CD4-positive, alpha-beta T cell (primary cell): ENCODE measurements around the gene CLPSL2. TPM values are rescaled to one million over a fixed set of nuclear protein-coding genes. Genes with fewer than 3 reads are reported as not detected.

ENCODE experiments used
- ATAC-seq: fragments of 200-7000 bp; cut with Tn5 transposase; one replicate; pipeline ENCODE4 v1.10.0; 2022; ENCODE audit warnings: mild to moderate bottlenecking; ENCODE audit not compliant: poor library complexity
- CTCF ChIA-PET: fragments of 350-600 bp; sonication (Branson Sonifier 250); formaldehyde crosslinking; loops from one replicate; lab custom pipeline; 2021; ENCODE audit warnings: antibody characterized with exemption, inconsistent platforms; lab: Charles Lee
- POLR2A ChIA-PET: fragments of 350-600 bp; sonication (Branson Sonifier 250); formaldehyde crosslinking; loops from one replicate; lab custom pipeline; 2021; ENCODE audit warnings: antibody characterized with exemption, inconsistent platforms; lab: Charles Lee
- DNase-seq, 14 experiments: peaks; one replicate each; pipeline ENCODE4 v3.0.0-alpha.2; 2013 to 2020; ENCODE audit warnings: mixed read lengths in 2 of 14
- H3K27ac ChIP-seq, 2 donors: one replicate each; pipeline versions ENCODE4 v1.5.1 to v1.7.0; 2013; ENCODE audit warnings: low read length in 2 of 2, low read depth in 1 of 2, mild to moderate bottlenecking in 1 of 2
- H3K27me3 ChIP-seq, 2 experiments: 1 replicate in 1 of 2; 2 replicates in 1 of 2; pipeline versions ENCODE4 v1.6.1 to v1.7.0; 2013; ENCODE audit warnings: low read length in 2 of 2, control low read depth in 1 of 2, mild to moderate bottlenecking in 1 of 2, moderate library complexity in 1 of 2; ENCODE audit not compliant: insufficient read depth in 2 of 2, control insufficient read depth in 1 of 2
- H3K36me3 ChIP-seq: one replicate; pipeline ENCODE4 v1.6.1; 2013; ENCODE audit warnings: low read length, control low read depth; ENCODE audit not compliant: insufficient read depth
- H3K4me1 ChIP-seq: one replicate; pipeline ENCODE4 v1.6.1; 2013; ENCODE audit warnings: low read length, control low read depth; ENCODE audit not compliant: insufficient read depth
- H3K4me3 ChIP-seq: one replicate; pipeline ENCODE4 v1.5.1; 2013; ENCODE audit warnings: mild to moderate bottlenecking, low read length, moderate library complexity
- H3K9me3 ChIP-seq, 2 experiments: 1 replicate in 1 of 2; 2 replicates in 1 of 2; pipeline versions ENCODE4 v1.6.1 to v1.7.0; 2013; ENCODE audit warnings: low read length in 2 of 2, mild to moderate bottlenecking in 2 of 2, control low read depth in 1 of 2, moderate library complexity in 1 of 2; ENCODE audit not compliant: control insufficient read depth in 1 of 2, insufficient read depth in 1 of 2
- H3K27ac Mint-ChIP-seq: one replicate; pipeline ENCODE4 v1.8.0; 2020; ENCODE audit warnings: mixed read lengths
- H3K27me3 Mint-ChIP-seq: one replicate; pipeline ENCODE4 v1.8.0; 2021; ENCODE audit warnings: mixed read lengths
- H3K36me3 Mint-ChIP-seq: one replicate; pipeline ENCODE4 v1.8.0; 2021; ENCODE audit warnings: low read depth, mixed read lengths
- H3K4me1 Mint-ChIP-seq: one replicate; pipeline ENCODE4 v1.8.0; 2021; ENCODE audit warnings: low read depth, mixed read lengths
- H3K4me3 Mint-ChIP-seq: one replicate; pipeline ENCODE4 v1.8.0; 2020; ENCODE audit warnings: mild to moderate bottlenecking, mixed read lengths
- H3K9me3 Mint-ChIP-seq: one replicate; pipeline ENCODE4 v1.8.0; 2020; ENCODE audit warnings: mixed read lengths
- intact Hi-C, 2 experiments: fragments of 100-400 bp; cut with DNase I in 1 of 2; cut with micrococcal nuclease in 1 of 2; formaldehyde crosslinking; loops; one replicate each; pipeline versions ENCODE4 v1.15.1 to v1.9.0; 2023 to 2025; cut with DNase I, micrococcal nuclease
- total RNA-seq, 174 experiments: library from RNA in 2 of 174; stranded (reverse) in 2 of 174; gene quantifications; one replicate each; pipeline ENCODE4 v1.2.3 and lab custom pipeline; 2021 to 2026
- TF ChIP-seq, protein P1 (sequence below): fragments of 200-600 bp; IDR thresholded peaks from one replicate; pipeline ENCODE4 v1.8.0; 2022; ENCODE audit warnings: antibody characterized with exemption, mild to moderate bottlenecking

Gene CLPSL2
- total RNA-seq, 2 experiments from 2014 or later: not detected

DNA sequence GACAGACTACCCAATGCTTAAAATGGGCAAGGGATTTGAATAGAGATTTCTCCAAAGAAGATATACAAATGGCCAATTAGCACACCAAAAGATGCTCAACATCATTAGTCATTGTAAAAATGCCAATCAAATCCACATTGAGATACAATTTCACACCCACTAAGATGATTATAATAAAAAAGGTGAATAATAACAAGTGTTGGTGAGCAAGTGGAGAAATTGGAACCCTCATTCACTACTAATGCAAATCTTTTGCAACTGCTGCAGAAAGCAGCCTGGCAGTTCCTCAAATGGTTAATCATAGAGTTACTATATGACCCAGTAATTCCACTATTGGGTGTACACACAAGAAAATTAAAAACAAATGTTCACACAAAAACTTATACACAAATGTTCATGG, 41.1 kb downstream of the CLPSL2 start:
- peaks cover 2% of the 10 kb centered on the region for H3K9me3 Mint-ChIP-seq
- TF ChIP-seq, protein P1, sequence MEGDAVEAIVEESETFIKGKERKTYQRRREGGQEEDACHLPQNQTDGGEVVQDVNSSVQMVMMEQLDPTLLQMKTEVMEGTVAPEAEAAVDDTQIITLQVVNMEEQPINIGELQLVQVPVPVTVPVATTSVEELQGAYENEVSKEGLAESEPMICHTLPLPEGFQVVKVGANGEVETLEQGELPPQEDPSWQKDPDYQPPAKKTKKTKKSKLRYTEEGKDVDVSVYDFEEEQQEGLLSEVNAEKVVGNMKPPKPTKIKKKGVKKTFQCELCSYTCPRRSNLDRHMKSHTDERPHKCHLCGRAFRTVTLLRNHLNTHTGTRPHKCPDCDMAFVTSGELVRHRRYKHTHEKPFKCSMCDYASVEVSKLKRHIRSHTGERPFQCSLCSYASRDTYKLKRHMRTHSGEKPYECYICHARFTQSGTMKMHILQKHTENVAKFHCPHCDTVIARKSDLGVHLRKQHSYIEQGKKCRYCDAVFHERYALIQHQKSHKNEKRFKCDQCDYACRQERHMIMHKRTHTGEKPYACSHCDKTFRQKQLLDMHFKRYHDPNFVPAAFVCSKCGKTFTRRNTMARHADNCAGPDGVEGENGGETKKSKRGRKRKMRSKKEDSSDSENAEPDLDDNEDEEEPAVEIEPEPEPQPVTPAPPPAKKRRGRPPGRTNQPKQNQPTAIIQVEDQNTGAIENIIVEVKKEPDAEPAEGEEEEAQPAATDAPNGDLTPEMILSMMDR: no peak
- CTCF ChIA-PET: no interaction called here

DNA sequence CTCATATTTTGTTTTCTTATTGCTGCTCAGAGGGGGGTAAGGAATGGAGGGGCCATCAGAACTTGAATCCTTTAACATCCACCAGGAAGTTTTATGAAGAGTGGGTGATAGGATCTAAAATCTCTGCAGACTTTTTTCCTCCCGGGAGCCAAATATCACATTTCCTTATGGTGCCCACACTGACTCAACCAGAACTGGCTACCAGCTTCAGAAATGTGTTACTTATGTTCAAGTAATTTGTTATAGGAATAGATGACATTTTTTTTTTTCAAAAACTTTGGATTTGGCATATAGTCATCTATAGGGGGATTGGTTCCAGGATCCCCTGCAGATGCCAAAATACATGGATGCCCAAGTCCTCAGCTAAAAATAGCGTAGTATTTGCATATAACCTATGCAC, 47.2 kb downstream of the CLPSL2 start:
- CTCF ChIA-PET: no interaction called here
- H3K4me1 Mint-ChIP-seq: no peaks in the 10 kb centered on the region
- no peaks in the 10 kb centered on the region for H3K36me3 ChIP-seq
- H3K4me1 ChIP-seq: no peaks in the 10 kb centered on the region
- DNase-seq: no peak
- TF ChIP-seq, protein P1: no peak
- no peak overlapping the region for H3K4me3 Mint-ChIP-seq
- no peak overlapping the region for H3K4me3 ChIP-seq
- no peak overlapping the region for H3K27ac ChIP-seq
- intact Hi-C loops: no loop called here
- no peak for ATAC-seq
- no peaks in the 10 kb centered on the region for H3K36me3 Mint-ChIP-seq
- POLR2A ChIA-PET: no interaction called here
- no peaks in the 10 kb centered on the region for H3K9me3 Mint-ChIP-seq
- no peaks in the 10 kb centered on the region for H3K9me3 ChIP-seq
- no peak overlapping the region for H3K27ac Mint-ChIP-seq
- H3K27me3 Mint-ChIP-seq: peaks cover 5% of the 10 kb centered on the region
- no peaks in the 10 kb centered on the region for H3K27me3 ChIP-seq

More for the DNA sequence above, 41.1 kb downstream of the CLPSL2 start:
- Mint-ChIP-seq H3K4me1 (no peaks in the 10 kb centered on the region), H3K36me3 (no peaks in the 10 kb centered on the region), H3K4me3 (no peak overlapping the region), H3K27ac (no peak overlapping the region), H3K27me3 (no peaks in the 10 kb centered on the region)
- ATAC-seq: no peak
- no peak overlapping the region for H3K4me3 ChIP-seq
- DNase-seq: no peak
- no peaks in the 10 kb centered on the region for H3K27me3 ChIP-seq
- H3K27ac ChIP-seq: no peak overlapping the region
- H3K4me1 ChIP-seq: no peaks in the 10 kb centered on the region
- POLR2A ChIA-PET: no interaction called here
- intact Hi-C loops: no loop called here
- peaks cover 5 to 21% of the 10 kb centered on the region in 2 experiments for H3K9me3 ChIP-seq
- H3K36me3 ChIP-seq: no peaks in the 10 kb centered on the region

DNA sequence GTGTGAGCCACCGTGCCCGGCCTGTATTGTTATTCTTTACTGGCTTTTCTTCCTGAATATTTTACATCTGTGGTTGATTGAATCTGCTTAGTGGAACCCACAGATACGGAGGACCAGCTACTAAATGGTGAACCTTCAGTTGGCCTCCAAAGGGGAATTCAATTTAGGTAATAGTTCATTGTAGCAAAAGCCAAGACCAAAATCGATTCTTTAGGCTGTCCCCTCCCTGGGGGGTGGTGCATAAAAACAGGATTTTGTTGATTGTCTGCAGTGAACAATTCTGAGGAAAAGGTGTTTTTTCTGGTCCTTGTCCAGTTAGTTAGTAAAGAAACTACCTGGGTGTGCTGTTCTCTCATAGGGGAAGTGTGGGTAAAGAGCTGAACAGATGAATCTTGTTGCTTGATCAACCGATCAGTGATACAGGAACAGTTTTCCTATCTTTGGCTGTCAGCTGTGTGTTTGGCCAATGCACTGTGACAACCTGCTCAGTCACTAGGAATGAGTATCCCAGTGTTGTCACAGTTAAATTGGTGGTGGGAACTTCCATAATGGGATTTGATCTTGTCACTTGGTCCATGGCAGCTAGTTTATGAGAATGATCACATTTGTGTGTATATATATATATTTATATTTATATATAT, 48.3 kb downstream of the CLPSL2 start:
- ChIA-PET CTCF (no interaction called here), POLR2A (no interaction called here)
- Mint-ChIP-seq H3K27ac (no peak overlapping the region), H3K9me3 (no peaks in the 10 kb centered on the region), H3K4me3 (no peak overlapping the region), H3K4me1 (no peaks in the 10 kb centered on the region), H3K27me3 (peaks cover 5% of the 10 kb centered on the region), H3K36me3 (no peaks in the 10 kb centered on the region)
- Histone ChIP-seq H3K27me3 (no peaks in the 10 kb centered on the region), H3K4me1 (no peaks in the 10 kb centered on the region), H3K36me3 (no peaks in the 10 kb centered on the region), H3K9me3 (no peaks in the 10 kb centered on the region), H3K27ac (no peak overlapping the region), H3K4me3 (no peak overlapping the region)
- ATAC-seq: no peak
- DNase-seq: no peak
- TF ChIP-seq, protein P1: no peak
- intact Hi-C loops: no loop called here

Other genes with a start within 250 kb of the CLPSL2 start
- 10 to 100 TPM; 72.6 to 75.9 TPM for gene FKBP5, start 87.7 kb upstream of the CLPSL2 start, total RNA-seq
- gene ARMC12, start 39.6 kb upstream of the CLPSL2 start, total RNA-seq: 1 to 10 TPM; 1.9 to 2.8 TPM
- gene CLPSL1, start 4.4 kb downstream of the CLPSL2 start, total RNA-seq: not detected
- not detected for gene CLPS, start 20.7 kb downstream of the CLPSL2 start, total RNA-seq
- gene LHFPL5, start 28.8 kb downstream of the CLPSL2 start, total RNA-seq: not detected
- 10 to 100 TPM; 23.0 to 29.1 TPM for gene SRPK1, start 144.5 kb downstream of the CLPSL2 start, total RNA-seq
- not detected for gene SLC26A8, start 248.0 kb downstream of the CLPSL2 start, total RNA-seq